Testis (tissue), 3 donors: ENCODE results near the gene EFCAB13. TPM values are rescaled to one million over a fixed set of nuclear protein-coding genes. Genes with fewer than 3 reads are reported as not detected.
A peak's percentile ranks its signal among the peaks of the same experiment; 100 is the strongest.

Experiments
- DNase-seq: peaks from one replicate; pipeline ENCODE4 v3.0.0-alpha.2; 2019
- H3K27ac ChIP-seq, 2 donors: fragments of 200-600 bp; sonication (generic); one replicate each; pipeline ENCODE4 v1.5.1; 2019
- H3K27me3 ChIP-seq: fragments of 200-600 bp; sonication (generic); one replicate; pipeline ENCODE4 v1.5.1; 2019
- H3K36me3 ChIP-seq: fragments of 200-600 bp; sonication (generic); one replicate; pipeline ENCODE4 v1.5.1; 2017; ENCODE audit warnings: low read depth; ENCODE audit errors: missing control alignments
- H3K4me1 ChIP-seq: fragments of 200-600 bp; sonication (generic); one replicate; pipeline ENCODE4 v1.5.1; 2019
- H3K4me3 ChIP-seq, 2 donors: fragments of 200-600 bp; sonication (generic); one replicate each; pipeline ENCODE4 v1.5.1; 2017 to 2019
- H3K9me3 ChIP-seq: fragments of 200-600 bp; sonication (generic); one replicate; pipeline ENCODE4 v1.5.1; 2017
- POLR2A ChIP-seq: fragments of 450-650 bp; IDR thresholded peaks from one replicate; pipeline ENCODE4 v1.6.1; 2017; ENCODE audit warnings: antibody characterized with exemption, mild to moderate bottlenecking, moderate library complexity
- WGBS, 2 donors: methylation state at CpG; one replicate each; pipeline ENCODE4 v1.1.5; 2018; 5-methylcytosine and 5-hydroxymethylcytosine counted together
- intact Hi-C: fragments of 100-400 bp; cut with DNase I; formaldehyde crosslinking; loops from one replicate; pipeline ENCODE4 v1.15.1; 2023; ENCODE audit warnings: low total_unique reads
- polyA plus RNA-seq: library from polyadenylated mRNA; stranded (reverse); fragments of 350-450 nt; fragmentation: Illumina TruSeq; extraction: RNeasy Lipid Tissue Mini Kit (QIAGEN cat#74804); gene quantifications from one replicate; pipeline ENCODE4 v1.2.3, GENCODE V29; 2014; ENCODE audit warnings: low read depth, low replicate concordance; ENCODE audit not compliant: insufficient read depth
- total RNA-seq, 2 donors: library from RNA; depleted of rRNA; stranded (reverse); fragments of >200 nt; gene quantifications; one replicate each; pipeline ENCODE4 v1.2.3, GENCODE V29; 2016
- TF ChIP-seq, protein P1 (sequence below), 3 experiments: fragments of 450-650 bp in 2 of 3; fragments of 200-600 bp in 1 of 3; sonication (generic) in 1 of 3; IDR thresholded peaks; one replicate each; pipeline ENCODE4 v1.5.1; 2016 to 2019; ENCODE audit warnings: antibody characterized with exemption in 3 of 3, mild to moderate bottlenecking in 2 of 3, moderate library complexity in 1 of 3

Gene EFCAB13
- total and polyA plus RNA-seq, 3 donors from 2014 or later, result 22.9 to 37.7 (median 23.2) TPM

DNA sequence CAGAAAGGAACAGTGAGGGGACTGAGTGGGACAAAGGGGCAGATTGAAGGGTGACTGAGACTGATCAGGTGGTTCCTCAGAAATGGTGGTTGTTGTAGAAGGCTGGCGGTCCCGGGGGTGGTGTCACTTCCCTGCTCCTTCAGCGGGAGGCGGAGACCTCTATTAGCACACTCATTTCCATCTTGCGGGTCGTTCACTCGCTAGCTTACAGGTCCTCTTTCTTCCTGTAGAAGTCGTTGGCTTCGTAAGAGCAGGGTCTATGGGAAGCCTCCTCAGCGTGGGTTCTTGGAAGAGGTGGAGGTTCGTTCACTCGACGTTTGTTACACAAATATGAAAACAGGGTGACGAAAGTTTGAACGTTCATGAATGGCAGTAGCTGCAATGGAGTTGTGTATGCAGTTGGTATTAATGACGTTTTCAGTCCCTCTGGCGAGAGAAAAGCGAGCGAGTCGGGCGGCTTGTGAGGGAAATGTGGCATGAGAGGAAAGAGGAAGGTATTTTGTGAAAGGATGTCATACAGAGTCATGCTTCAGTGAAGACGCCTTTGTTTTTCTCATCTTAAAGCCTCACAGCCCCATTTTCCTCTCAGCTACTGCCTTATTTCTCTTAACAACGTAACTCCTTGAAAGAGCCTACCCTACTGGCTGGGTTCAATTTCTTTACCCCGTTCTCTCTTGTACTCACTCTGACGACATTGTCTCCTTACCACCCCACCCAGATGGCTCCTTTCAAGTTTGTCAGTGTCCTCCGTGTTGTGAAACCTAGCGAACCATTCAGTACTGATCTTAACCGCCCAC lies 667 bp downstream of the EFCAB13 start:
- no peaks in the 10 kb centered on the region for H3K9me3 ChIP-seq
- no peaks in the 10 kb centered on the region for H3K27me3 ChIP-seq
- H3K4me3 ChIP-seq, result peak overlapping the region; percentile 76 to 81
- H3K27ac ChIP-seq, result peak overlapping the region; percentile 96
- intact Hi-C loops, result no loop called here
- peak; percentile 73 for DNase-seq
- H3K36me3 ChIP-seq, result no peaks in the 10 kb centered on the region
- 9 to 18% methylated on average over 28 of the region's 28 CpGs for WGBS, 2 donors
- no peak for TF ChIP-seq POLR2A
- TF ChIP-seq, protein P1, sequence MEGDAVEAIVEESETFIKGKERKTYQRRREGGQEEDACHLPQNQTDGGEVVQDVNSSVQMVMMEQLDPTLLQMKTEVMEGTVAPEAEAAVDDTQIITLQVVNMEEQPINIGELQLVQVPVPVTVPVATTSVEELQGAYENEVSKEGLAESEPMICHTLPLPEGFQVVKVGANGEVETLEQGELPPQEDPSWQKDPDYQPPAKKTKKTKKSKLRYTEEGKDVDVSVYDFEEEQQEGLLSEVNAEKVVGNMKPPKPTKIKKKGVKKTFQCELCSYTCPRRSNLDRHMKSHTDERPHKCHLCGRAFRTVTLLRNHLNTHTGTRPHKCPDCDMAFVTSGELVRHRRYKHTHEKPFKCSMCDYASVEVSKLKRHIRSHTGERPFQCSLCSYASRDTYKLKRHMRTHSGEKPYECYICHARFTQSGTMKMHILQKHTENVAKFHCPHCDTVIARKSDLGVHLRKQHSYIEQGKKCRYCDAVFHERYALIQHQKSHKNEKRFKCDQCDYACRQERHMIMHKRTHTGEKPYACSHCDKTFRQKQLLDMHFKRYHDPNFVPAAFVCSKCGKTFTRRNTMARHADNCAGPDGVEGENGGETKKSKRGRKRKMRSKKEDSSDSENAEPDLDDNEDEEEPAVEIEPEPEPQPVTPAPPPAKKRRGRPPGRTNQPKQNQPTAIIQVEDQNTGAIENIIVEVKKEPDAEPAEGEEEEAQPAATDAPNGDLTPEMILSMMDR (IDR thresholded peaks at IDR 0.05), result no peak
- no peaks in the 10 kb centered on the region for H3K4me1 ChIP-seq

DNA sequence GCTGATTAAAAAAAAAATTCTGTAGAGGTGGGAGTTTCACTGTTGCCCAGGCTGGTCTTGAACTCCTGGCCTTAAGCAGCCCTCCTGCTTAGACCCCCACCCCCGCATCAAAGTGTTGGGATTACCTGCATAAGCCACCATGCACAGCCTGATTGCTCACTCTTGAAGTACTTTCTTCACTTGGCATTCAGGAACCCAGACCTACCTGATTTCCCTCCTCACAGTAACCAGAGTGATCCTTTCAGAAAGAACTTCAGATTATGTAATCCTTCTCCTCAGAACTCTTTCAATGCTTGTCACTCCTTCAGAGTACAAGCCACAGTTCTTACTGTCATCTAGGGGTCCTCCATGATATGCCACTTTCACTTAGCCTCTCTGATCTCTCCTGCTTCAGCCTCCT lies 1.4 kb downstream of the EFCAB13 start:
- H3K36me3 ChIP-seq, result no peaks in the 10 kb centered on the region
- H3K4me1 ChIP-seq, result no peaks in the 10 kb centered on the region
- TF ChIP-seq POLR2A, result no peak
- TF ChIP-seq, protein P1 (IDR thresholded peaks at IDR 0.05), result no peak
- peak overlapping the region; percentile 76 to 81 for H3K4me3 ChIP-seq
- H3K9me3 ChIP-seq, result no peaks in the 10 kb centered on the region
- intact Hi-C loops, result no loop called here
- WGBS, 2 donors, result 77 to 90% methylated on average over 1 of the region's 1 CpG
- no peak for DNase-seq
- no peak overlapping the region for H3K27ac ChIP-seq
- H3K27me3 ChIP-seq, result no peaks in the 10 kb centered on the region

DNA sequence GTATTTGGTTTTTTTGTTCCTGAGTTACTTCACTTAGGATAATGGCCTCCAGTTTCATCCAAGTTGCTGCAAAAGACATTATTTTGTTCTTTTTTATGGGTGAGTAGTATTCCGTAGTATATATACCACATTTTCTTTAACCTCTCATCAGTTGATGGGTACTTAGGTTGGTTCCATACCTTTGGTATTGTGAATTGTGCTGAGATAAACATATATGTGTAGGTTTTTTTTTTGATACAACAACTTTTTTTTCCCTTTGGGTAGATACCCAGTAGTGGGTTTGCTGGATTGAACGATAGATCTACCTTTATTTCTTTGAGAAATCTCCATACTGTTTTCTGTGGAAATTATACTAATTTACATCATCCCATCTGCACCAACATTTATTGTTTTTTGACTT lies 6.8 kb downstream of the EFCAB13 start:
- intact Hi-C loops, result no loop called here
- 96% methylated on average over 2 of the region's 2 CpGs for WGBS, 2 donors
- Histone ChIP-seq H3K27me3 (no peaks in the 10 kb centered on the region), H3K9me3 (no peaks in the 10 kb centered on the region), H3K36me3 (no peaks in the 10 kb centered on the region), H3K4me3 (no peak overlapping the region), H3K27ac (no peak overlapping the region), H3K4me1 (no peaks in the 10 kb centered on the region)
- DNase-seq, result no peak
- no peak for TF ChIP-seq POLR2A
- TF ChIP-seq, protein P1 (IDR thresholded peaks at IDR 0.05), result no peak

DNA sequence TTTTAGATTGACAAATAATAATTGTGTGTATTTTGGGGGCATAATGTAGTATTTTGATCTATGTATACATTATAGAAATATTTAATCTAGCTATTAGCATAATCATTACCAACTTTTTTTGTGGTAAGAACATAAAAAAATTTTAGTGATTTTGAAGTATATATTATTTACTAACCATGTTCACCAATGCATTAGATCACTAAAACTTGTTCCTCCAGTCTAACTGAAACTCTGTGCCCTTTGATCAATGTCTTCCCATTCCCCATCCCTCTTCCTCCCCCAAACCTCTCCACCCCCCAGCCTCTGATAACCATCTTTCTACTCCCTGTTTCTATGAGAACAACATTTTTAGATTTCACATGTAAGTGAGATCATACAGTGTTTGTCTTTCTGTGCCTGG lies 8.5 kb downstream of the EFCAB13 start:
- Histone ChIP-seq H3K4me3 (no peak overlapping the region), H3K36me3 (no peaks in the 10 kb centered on the region), H3K9me3 (no peaks in the 10 kb centered on the region), H3K27me3 (no peaks in the 10 kb centered on the region), H3K27ac (no peak overlapping the region), H3K4me1 (no peaks in the 10 kb centered on the region)
- no peak for TF ChIP-seq POLR2A
- TF ChIP-seq, protein P1 (IDR thresholded peaks at IDR 0.05), result no peak
- DNase-seq, result no peak
- intact Hi-C loops, result no loop called here
